Small intestine (tissue), 7 donors: ENCODE results near the gene NUCB1. TPM values are rescaled to one million over a fixed set of nuclear protein-coding genes. Genes with fewer than 3 reads are reported as not detected.

ENCODE experiments used
- DNase-seq, 2 donors: peaks; one replicate each; pipeline versions ENCODE4 v3.0.0 to v3.0.0-alpha.2; 2013
- FAIRE-seq: peaks from 2 replicates; lab custom pipeline; 2012; peaks lifted over from hg19 to GRCh38; lab: Jason Lieb, UNC
- H3K27ac ChIP-seq, 3 donors: one replicate each; pipeline ENCODE4 v1.5.1; 2013; ENCODE audit warnings: low read length in 2 of 3, mild to moderate bottlenecking in 2 of 3, control low read depth in 1 of 3, inconsistent platforms in 1 of 3, low read depth in 1 of 3, moderate library complexity in 1 of 3
- H3K27me3 ChIP-seq, 3 donors: one replicate each; pipeline ENCODE4 v1.6.1; 2013; ENCODE audit warnings: low read length in 3 of 3, inconsistent platforms in 1 of 3; ENCODE audit not compliant: control insufficient read depth in 3 of 3, insufficient read depth in 3 of 3
- H3K36me3 ChIP-seq, 3 donors: one replicate each; pipeline ENCODE4 v1.6.1; 2013; ENCODE audit warnings: low read length in 3 of 3, inconsistent platforms in 1 of 3, low read depth in 1 of 3, mild to moderate bottlenecking in 1 of 3, moderate library complexity in 1 of 3; ENCODE audit not compliant: control insufficient read depth in 3 of 3, insufficient read depth in 2 of 3
- H3K4me1 ChIP-seq, 3 donors: one replicate each; pipeline ENCODE4 v1.6.1; 2013; ENCODE audit warnings: low read length in 2 of 3, inconsistent platforms in 1 of 3, low read depth in 1 of 3, mild to moderate bottlenecking in 1 of 3, moderate library complexity in 1 of 3; ENCODE audit not compliant: control insufficient read depth in 3 of 3, insufficient read depth in 2 of 3
- H3K4me3 ChIP-seq, 3 donors: one replicate each; pipeline ENCODE4 v1.5.1; 2013; ENCODE audit warnings: low read length in 3 of 3, control low read depth in 1 of 3, inconsistent platforms in 1 of 3, low read depth in 1 of 3, mild to moderate bottlenecking in 1 of 3, moderate library complexity in 1 of 3
- H3K9me3 ChIP-seq, 2 donors: one replicate each; pipeline ENCODE4 v1.6.1; 2013; ENCODE audit warnings: low read depth in 1 of 2, low read length in 1 of 2; ENCODE audit not compliant: control insufficient read depth in 2 of 2, insufficient read depth in 1 of 2
- WGBS, 3 donors: extraction: QIAGEN DNeasy Blood & Tissue Kit; methylation state at CpG; one replicate each; pipeline ENCODE4 v1.1.7; 2013; 5-methylcytosine and 5-hydroxymethylcytosine counted together
- polyA plus RNA-seq, 4 donors: library from polyadenylated mRNA; stranded (reverse) in 3 of 4; unstranded in 1 of 4; fragments of 200-250 nt in 3 of 4; fragments of 120-200 nt in 1 of 4; gene quantifications; one replicate each; pipeline versions ENCODE4 v1.2.1 to v1.2.3, GENCODE V29; 2013
- donor health status: healthy with polysubstance abuse.
- donor health status: control.
- donor health status: control.
- donor health status: Bipolar disorder and iron deficiency.
- donor health status: healthy.

NUCB1 gene
- polyA plus RNA-seq, 4 donors = 102 to 359 (median 228) TPM

- peaks cover 0 to 29% of the 10 kb centered on the region in 2 donors for H3K9me3 ChIP-seq
- 81 to 90% (median 87%) methylated on average over 6 of the region's 6 CpGs for WGBS, 3 donors
- H3K27me3 ChIP-seq = no peaks in the 10 kb centered on the region
- DNase-seq (no peak), FAIRE-seq (no peak)
- peaks cover 0 to 26% (median 2%) of the 10 kb centered on the region in 3 donors for H3K36me3 ChIP-seq
- no peak overlapping the region for H3K4me3 ChIP-seq
- peaks cover 0 to 3% (median 0%) of the 10 kb centered on the region in 3 donors for H3K4me1 ChIP-seq
- H3K27ac ChIP-seq = no peak overlapping the region
Observed at GRCh38 chr19:48943081-48943480, 43.0 kb downstream of the NUCB1 start.

GRCh38 chr19:48945415-48945814 lies 45.3 kb downstream of the NUCB1 start:
- Histone ChIP-seq H3K36me3 (peaks cover 0 to 19% (median 2%) of the 10 kb centered on the region in 3 donors), H3K27ac (no peak overlapping the region), H3K27me3 (no peaks in the 10 kb centered on the region), H3K4me3 (no peak overlapping the region), H3K4me1 (no peaks in the 10 kb centered on the region), H3K9me3 (peaks cover 0 to 28% of the 10 kb centered on the region in 2 donors)
- FAIRE-seq (no peak), DNase-seq (no peak)
- 85 to 92% (median 89%) methylated on average over 5 of the region's 5 CpGs for WGBS, 3 donors

- Histone ChIP-seq H3K36me3 (peaks cover 0 to 15% (median 2%) of the 10 kb centered on the region in 3 donors), H3K4me1 (peaks cover 0 to 1% (median 0%) of the 10 kb centered on the region in 3 donors), H3K27me3 (no peaks in the 10 kb centered on the region), H3K27ac (no peak overlapping the region), H3K4me3 (no peak overlapping the region), H3K9me3 (peaks cover 0 to 24% of the 10 kb centered on the region in 2 donors)
- 72 to 93% (median 85%) methylated on average over 2 of the region's 2 CpGs for WGBS, 3 donors
- FAIRE-seq (no peak), DNase-seq (no peak)
Observed at GRCh38 chr19:48945817-48946216, 45.7 kb downstream of the NUCB1 start.

- H3K27me3 ChIP-seq = no peaks in the 10 kb centered on the region
- DNase-seq (no peak), FAIRE-seq (no peak)
- peaks cover 0 to 3% (median 0%) of the 10 kb centered on the region in 3 donors for H3K4me1 ChIP-seq
- peaks cover 0 to 17% of the 10 kb centered on the region in 2 donors for H3K9me3 ChIP-seq
- no peak overlapping the region for H3K4me3 ChIP-seq
- peaks cover 0 to 13% (median 0%) of the 10 kb centered on the region in 3 donors for H3K36me3 ChIP-seq
- no peak overlapping the region for H3K27ac ChIP-seq
- 49 to 60% (median 60%) methylated on average over 8 to 9 of the region's 9 CpGs for WGBS, 3 donors
Observed at GRCh38 chr19:48946463-48947257, 46.5 kb downstream of the NUCB1 start.

- Histone ChIP-seq H3K27ac (no peak overlapping the region), H3K4me3 (no peak overlapping the region), H3K27me3 (no peaks in the 10 kb centered on the region), H3K4me1 (peaks cover 0 to 3% (median 0%) of the 10 kb centered on the region in 3 donors), H3K36me3 (peaks cover 0 to 11% (median 0%) of the 10 kb centered on the region in 3 donors), H3K9me3 (peaks cover 0 to 17% of the 10 kb centered on the region in 2 donors)
- FAIRE-seq (no peak), DNase-seq (no peak)
- WGBS, 3 donors = 97 to 100% (median 99%) methylated on average over 3 of the region's 3 CpGs
Observed at GRCh38 chr19:48947258-48947542, 47.1 kb downstream of the NUCB1 start.

- H3K27me3 ChIP-seq = no peaks in the 10 kb centered on the region
- peaks cover 0 to 17% of the 10 kb centered on the region in 2 donors for H3K9me3 ChIP-seq
- H3K4me1 ChIP-seq = peaks cover 0 to 12% (median 0%) of the 10 kb centered on the region in 3 donors
- WGBS, 3 donors = 66 to 86% (median 81%) methylated on average over 3 of the region's 3 CpGs
- H3K36me3 ChIP-seq = no peaks in the 10 kb centered on the region
- no peak overlapping the region for H3K4me3 ChIP-seq
- FAIRE-seq (no peak), DNase-seq (no peak)
- no peak overlapping the region for H3K27ac ChIP-seq
Observed at GRCh38 chr19:48950159-48950558, 50.0 kb downstream of the NUCB1 start.

GRCh38 chr19:48950830-48951519 lies 50.9 kb downstream of the NUCB1 start:
- DNase-seq (peak in 1 of 2 donors; percentile 53), FAIRE-seq (no peak)
- H3K27ac ChIP-seq = peak overlapping the region in 1 of 3 donors; percentile 47
- no peak overlapping the region for H3K4me3 ChIP-seq
- 36 to 39% (median 37%) methylated on average over 9 of the region's 9 CpGs for WGBS, 3 donors
- peaks cover 0 to 20% (median 3%) of the 10 kb centered on the region in 3 donors for H3K4me1 ChIP-seq
- H3K36me3 ChIP-seq = peaks cover 0 to 8% (median 2%) of the 10 kb centered on the region in 3 donors
- no peaks in the 10 kb centered on the region for H3K27me3 ChIP-seq
- peaks cover 0 to 17% of the 10 kb centered on the region in 2 donors for H3K9me3 ChIP-seq

GRCh38 chr19:48953141-48953540 lies 53.0 kb downstream of the NUCB1 start:
- H3K4me1 ChIP-seq = peaks cover 0 to 22% (median 7%) of the 10 kb centered on the region in 3 donors
- 77 to 86% (median 83%) methylated on average over 4 of the region's 4 CpGs for WGBS, 3 donors
- H3K27ac ChIP-seq = no peak overlapping the region
- peaks cover 0 to 24% (median 2%) of the 10 kb centered on the region in 3 donors for H3K36me3 ChIP-seq
- H3K27me3 ChIP-seq = no peaks in the 10 kb centered on the region
- FAIRE-seq = no peak
- no peak for DNase-seq
- no peak overlapping the region for H3K4me3 ChIP-seq
- H3K9me3 ChIP-seq = peaks cover 0 to 2% of the 10 kb centered on the region in 2 donors
